Sigmoid colon (tissue), 4 donors: Measurements from ENCODE around the gene KIF6.

Experiments used
- CTCF ChIP-seq, 4 experiments: fragments of 450-650 bp in 3 of 4; fragments of 200-600 bp in 1 of 4; IDR thresholded peaks; one replicate each; pipeline ENCODE4 v1.5.1; 2016 to 2019; ENCODE audit warnings: antibody characterized with exemption in 4 of 4, mild to moderate bottlenecking in 3 of 4, moderate library complexity in 2 of 4
- EP300 ChIP-seq, 4 donors: sonication (generic); formaldehyde crosslinking; IDR thresholded peaks; one replicate each; pipeline ENCODE4 v1.6.1; 2017; ENCODE audit warnings: antibody characterized with exemption in 4 of 4
- POLR2A ChIP-seq, 2 donors: fragments of 450-650 bp; IDR thresholded peaks; one replicate each; pipeline ENCODE4 v1.6.1; 2016; ENCODE audit warnings: antibody characterized with exemption in 2 of 2, mild to moderate bottlenecking in 2 of 2, moderate library complexity in 2 of 2
- POLR2AphosphoS5 ChIP-seq, 4 donors: sonication (generic); formaldehyde crosslinking; IDR thresholded peaks; one replicate each; pipeline ENCODE4 v1.6.1; 2017; ENCODE audit warnings: antibody characterized with exemption in 4 of 4

- TF ChIP-seq POLR2AphosphoS5 (IDR thresholded peaks at IDR 0.05) (no peak), POLR2A (IDR thresholded peaks at IDR 0.05) (no peak), CTCF (IDR thresholded peaks at IDR 0.05) (no peak), EP300 (IDR thresholded peaks at IDR 0.05) (no peak)
Measured at GRCh38 chr6:39400026-39400425, 325.2 kb downstream of the KIF6 start.
